Activated CD4-positive, alpha-beta memory T cell treated with anti-CD3 and anti-CD28 coated beads for 36 hours (primary cell): ENCODE results near the gene FAM151A. TPM values are rescaled to one million over a fixed set of nuclear protein-coding genes. Genes with fewer than 3 reads are reported as not detected.

ENCODE experiments used
- CTCF ChIA-PET: fragments of 350-600 bp; sonication (Branson Sonifier 250); formaldehyde crosslinking; loops from one replicate; lab custom pipeline; 2021; ENCODE audit warnings: antibody characterized with exemption, inconsistent platforms; lab: Charles Lee
- POLR2A ChIA-PET: fragments of 350-600 bp; sonication (Branson Sonifier 250); formaldehyde crosslinking; loops from one replicate; lab custom pipeline; 2021; ENCODE audit warnings: antibody characterized with exemption; lab: Charles Lee
- DNase-seq: peaks from one replicate; pipeline ENCODE4 v3.0.0-alpha.2; 2020
- H3K27ac Mint-ChIP-seq: one replicate; pipeline ENCODE4 v1.8.0; 2021; ENCODE audit warnings: mixed read lengths
- H3K27me3 Mint-ChIP-seq: one replicate; pipeline ENCODE4 v1.8.0; 2021; ENCODE audit warnings: mixed read lengths
- H3K36me3 Mint-ChIP-seq: one replicate; pipeline ENCODE4 v1.8.0; 2021; ENCODE audit warnings: mixed read lengths
- H3K4me1 Mint-ChIP-seq: one replicate; pipeline ENCODE4 v1.8.0; 2021; ENCODE audit warnings: low read depth, mixed read lengths
- H3K4me3 Mint-ChIP-seq: one replicate; pipeline ENCODE4 v1.8.0; 2021; ENCODE audit warnings: mild to moderate bottlenecking, mixed read lengths
- H3K9me3 Mint-ChIP-seq: one replicate; pipeline ENCODE4 v1.8.0; 2021; ENCODE audit warnings: mixed read lengths
- intact Hi-C: fragments of 100-400 bp; cut with micrococcal nuclease; formaldehyde crosslinking; loops from one replicate; pipeline ENCODE4 v1.15.1; 2023
- total RNA-seq, 2 experiments: library from RNA; stranded (reverse); gene quantifications; one replicate each; pipeline ENCODE4 v1.2.3, GENCODE V29; 2021

Gene FAM151A
- total RNA-seq, result not detected

DNA sequence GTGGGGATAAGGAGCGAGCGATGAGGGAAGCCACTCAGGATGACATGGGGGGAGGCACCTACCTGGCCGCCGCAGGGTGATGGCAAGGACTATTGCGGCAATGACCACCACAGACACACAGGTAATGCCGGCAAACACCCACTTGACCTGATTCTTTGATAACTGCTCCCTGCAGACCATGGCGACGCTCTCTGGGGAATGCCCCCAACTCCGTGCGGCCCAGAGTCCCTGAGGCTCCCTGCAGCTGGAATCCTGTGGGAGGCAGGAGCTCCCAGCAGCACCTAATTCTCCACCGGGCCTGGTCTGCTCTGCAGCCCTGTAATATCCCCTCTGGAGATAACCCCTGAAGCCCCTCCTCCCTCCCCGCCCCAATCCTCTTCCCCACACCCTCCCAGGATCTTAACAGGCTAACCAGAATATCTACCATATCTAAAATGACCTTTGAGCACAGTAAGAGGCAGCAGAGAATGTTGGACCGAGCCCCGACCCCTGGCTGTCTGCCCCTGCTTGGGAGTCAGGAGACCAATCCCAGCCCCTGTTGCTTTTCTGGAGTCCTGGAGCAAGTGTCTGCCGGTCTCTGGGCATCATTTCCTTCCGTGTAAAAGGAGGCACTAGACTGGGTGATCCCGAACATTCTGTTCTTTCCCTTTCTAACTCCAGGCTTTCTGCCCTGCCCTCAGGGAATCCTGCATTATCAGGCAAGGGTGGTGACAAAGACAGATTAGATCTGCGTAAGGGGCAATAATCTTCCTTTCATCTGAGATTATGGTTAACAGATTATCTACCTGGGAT, at the start of gene FAM151A:
Gene FAM151A, minus strand, starts transcription at position 310 of the 792 bp plus-strand sequence. Its CDS starts 130 bp downstream, at position 180.
- Mint-ChIP-seq H3K36me3 (no peaks in the 10 kb centered on the region), H3K4me1 (no peaks in the 10 kb centered on the region), H3K9me3 (no peaks in the 10 kb centered on the region), H3K27ac (no peak within 1 kb of the TSS), H3K27me3 (peaks cover 2% of the 10 kb centered on the region), H3K4me3 (no peak within 1 kb of the TSS)
- ChIA-PET POLR2A (no interaction called here), CTCF (no interaction called here)
- DNase-seq, result no peak
- intact Hi-C loops, result no loop called here

DNA sequence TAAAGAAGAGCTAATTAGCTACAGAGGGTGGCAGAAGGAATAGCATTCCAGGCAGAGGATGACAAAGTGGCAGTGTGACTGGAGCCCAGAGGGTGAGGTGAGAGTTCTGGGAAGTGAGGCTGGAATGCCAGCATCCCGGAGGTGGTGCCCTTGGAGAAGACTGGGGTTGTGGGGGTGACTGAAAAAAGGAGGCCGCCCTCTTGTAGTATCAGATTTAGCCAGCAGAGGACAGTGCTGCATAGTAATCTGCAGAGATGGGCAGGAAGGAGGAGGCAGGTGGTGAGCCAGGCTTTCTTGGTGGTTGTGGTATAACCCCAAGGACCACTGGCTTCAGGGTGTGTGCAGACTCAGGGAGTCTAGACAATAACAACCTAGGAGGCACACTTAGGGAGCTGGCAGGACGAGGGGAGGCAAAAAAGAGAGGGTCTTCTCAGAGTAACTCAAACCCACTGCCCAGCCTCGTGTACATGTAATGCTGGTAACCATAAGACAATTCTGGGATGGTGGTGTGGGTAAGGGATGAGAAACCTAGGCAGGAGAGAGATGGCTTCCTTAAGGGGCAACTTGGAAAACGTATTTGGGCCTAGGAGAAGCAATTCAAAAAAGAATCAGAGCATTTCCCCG, 48.8 kb upstream of the FAM151A start:
- Mint-ChIP-seq H3K27me3 (peaks cover 5% of the 10 kb centered on the region), H3K36me3 (no peaks in the 10 kb centered on the region), H3K9me3 (no peaks in the 10 kb centered on the region), H3K4me1 (peaks cover 4% of the 10 kb centered on the region), H3K27ac (no peak overlapping the region), H3K4me3 (no peak overlapping the region)
- intact Hi-C loops, result loop anchor here (1.0 kb wide), 1 partner anchor 138 kb away; no protein-coding TSS in a partner anchor
- CTCF ChIA-PET, result interaction anchor here (0.7 to 5.4 kb wide), 15 partner anchors 9 to 176 kb away, joined by 3 to 28 read pairs (median 5); partner anchors contain the start of genes TTC22 and TTC4
- POLR2A ChIA-PET, result no interaction called here
- DNase-seq, result peak; percentile 84

DNA sequence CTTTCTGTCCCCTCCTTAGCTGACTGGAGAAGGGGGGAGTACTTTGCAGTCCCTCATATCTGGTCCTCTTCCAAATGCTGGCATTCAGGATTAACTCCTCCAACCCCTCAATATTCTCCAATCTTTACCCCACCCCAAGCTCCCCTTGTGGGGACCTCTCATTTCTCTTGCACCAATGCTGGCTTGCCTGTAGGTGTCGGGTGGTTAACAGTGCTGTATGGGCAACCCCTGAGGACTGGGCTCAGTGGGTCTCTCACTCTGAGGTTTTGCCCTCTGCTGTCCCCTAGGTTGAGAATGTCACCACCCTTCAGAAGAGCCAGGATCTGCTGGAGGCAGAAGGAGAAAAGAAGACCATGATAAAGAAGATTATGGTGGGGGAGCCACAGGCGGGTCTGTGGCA, 45.2 kb upstream of the FAM151A start:
- intact Hi-C loops, result no loop called here
- Mint-ChIP-seq H3K4me1 (peaks cover 4% of the 10 kb centered on the region), H3K9me3 (no peaks in the 10 kb centered on the region), H3K27ac (no peak overlapping the region), H3K27me3 (peaks cover 3% of the 10 kb centered on the region), H3K4me3 (no peak overlapping the region), H3K36me3 (no peaks in the 10 kb centered on the region)
- DNase-seq, result no peak
- CTCF ChIA-PET, result interaction anchor here (0.6 to 1.8 kb wide), 4 partner anchors 133 to 479 kb away, joined by 4 to 7 read pairs (median 6); partner anchors contain the start of gene TTC22
- POLR2A ChIA-PET, result no interaction called here

GRCh38 chr1:54667797-54668196, 44.5 kb upstream of the FAM151A start:
- ChIA-PET CTCF (interaction anchor here (1.0 to 1.8 kb wide), 4 partner anchors 124 to 144 kb away, joined by 3 to 7 read pairs (median 6); partner anchors contain the start of gene TTC22), POLR2A (no interaction called here)
- Mint-ChIP-seq H3K4me3 (no peak overlapping the region), H3K9me3 (no peaks in the 10 kb centered on the region), H3K27me3 (no peaks in the 10 kb centered on the region), H3K36me3 (no peaks in the 10 kb centered on the region), H3K27ac (no peak overlapping the region), H3K4me1 (peaks cover 4% of the 10 kb centered on the region)
- no peak for DNase-seq
- intact Hi-C loops, result no loop called here

DNA sequence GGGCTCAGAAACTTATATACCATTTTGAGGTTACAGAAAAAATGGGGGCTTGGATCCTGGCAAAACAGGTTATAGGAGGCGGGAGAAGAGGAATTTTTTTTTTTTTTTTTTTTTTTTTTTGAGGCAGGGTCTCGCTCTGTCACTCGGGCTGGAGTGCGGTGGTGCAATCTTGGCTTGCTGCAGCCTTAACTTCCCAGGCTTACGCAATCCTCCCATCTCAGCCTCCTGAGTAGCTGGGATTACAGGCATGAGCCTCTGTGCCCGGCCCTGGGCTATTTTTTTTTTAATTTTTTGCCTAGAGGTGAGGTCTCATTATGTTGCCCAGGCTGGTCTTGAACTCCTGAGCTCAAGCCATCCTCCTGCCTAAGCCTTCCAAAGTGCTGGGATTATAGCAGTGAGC, 43.0 kb upstream of the FAM151A start:
- no peaks in the 10 kb centered on the region for H3K4me1 Mint-ChIP-seq
- intact Hi-C loops, result no loop called here
- CTCF ChIA-PET, result no interaction called here
- no peak for DNase-seq
- H3K27me3 Mint-ChIP-seq, result no peaks in the 10 kb centered on the region
- H3K9me3 Mint-ChIP-seq, result no peaks in the 10 kb centered on the region
- no peak overlapping the region for H3K27ac Mint-ChIP-seq
- H3K36me3 Mint-ChIP-seq, result no peaks in the 10 kb centered on the region
- H3K4me3 Mint-ChIP-seq, result no peak overlapping the region
- POLR2A ChIA-PET, result no interaction called here

DNA sequence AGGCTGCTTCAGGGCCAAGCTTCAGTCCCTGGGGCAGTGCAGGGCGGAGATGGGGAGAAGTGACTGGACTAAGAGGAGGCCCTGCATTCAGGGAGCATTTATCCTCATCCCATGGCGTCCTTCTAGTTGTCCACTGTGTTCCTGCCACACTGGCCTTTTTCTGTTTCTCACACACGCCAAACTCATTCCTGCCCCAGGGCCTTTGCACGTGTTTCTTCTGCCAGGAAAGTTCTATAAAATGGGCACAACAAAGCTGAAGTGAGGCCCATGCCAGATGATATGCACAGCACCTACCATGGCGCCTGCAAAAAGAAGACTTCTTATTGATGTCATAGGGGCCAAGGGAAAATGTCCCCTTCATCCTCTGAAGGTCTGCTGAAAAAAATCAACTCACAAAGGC, 42.5 kb upstream of the FAM151A start:
- DNase-seq, result no peak
- Mint-ChIP-seq H3K27me3 (no peaks in the 10 kb centered on the region), H3K36me3 (no peaks in the 10 kb centered on the region), H3K4me3 (no peak overlapping the region), H3K27ac (no peak overlapping the region), H3K4me1 (no peaks in the 10 kb centered on the region), H3K9me3 (no peaks in the 10 kb centered on the region)
- POLR2A ChIA-PET, result no interaction called here
- CTCF ChIA-PET, result interaction anchor here (1.0 to 1.3 kb wide), 2 partner anchors 55 to 144 kb away, joined by 3 read pairs; no protein-coding TSS in a partner anchor
- intact Hi-C loops, result no loop called here

GRCh38 chr1:54664364-54664763, 41.0 kb upstream of the FAM151A start:
- Mint-ChIP-seq H3K27ac (no peak overlapping the region), H3K4me3 (no peak overlapping the region), H3K9me3 (no peaks in the 10 kb centered on the region), H3K36me3 (peaks cover 3% of the 10 kb centered on the region), H3K27me3 (peaks cover 4% of the 10 kb centered on the region), H3K4me1 (no peaks in the 10 kb centered on the region)
- ChIA-PET CTCF (interaction anchor here (1.0 to 1.4 kb wide), 3 partner anchors 137 to 145 kb away, joined by 3 to 5 read pairs (median 3); partner anchors contain the start of gene TTC22), POLR2A (no interaction called here)
- DNase-seq, result no peak
- intact Hi-C loops, result no loop called here

- peaks cover 3% of the 10 kb centered on the region for H3K36me3 Mint-ChIP-seq
- CTCF ChIA-PET, result interaction anchor here (0.5 to 1.4 kb wide), 4 partner anchors 128 to 244 kb away, joined by 3 to 5 read pairs (median 3); partner anchors contain the start of gene TTC22
- POLR2A ChIA-PET, result no interaction called here
These were observed 40.4 kb upstream of the FAM151A start for GRCh38 chr1:54663725-54664124.

GRCh38 chr1:54658164-54658913, 35.0 kb upstream of the FAM151A start:
- CTCF ChIA-PET, result no interaction called here
- H3K9me3 Mint-ChIP-seq, result peaks cover 10% of the 10 kb centered on the region
- peaks cover 4% of the 10 kb centered on the region for H3K27me3 Mint-ChIP-seq
- H3K4me1 Mint-ChIP-seq, result no peaks in the 10 kb centered on the region
- intact Hi-C loops, result no loop called here
- POLR2A ChIA-PET, result no interaction called here
- no peak overlapping the region for H3K27ac Mint-ChIP-seq
- H3K4me3 Mint-ChIP-seq, result no peak overlapping the region
- peaks cover 3% of the 10 kb centered on the region for H3K36me3 Mint-ChIP-seq
- no peak for DNase-seq

More at GRCh38 chr1:54663725-54664124, 40.4 kb upstream of the FAM151A start:
- H3K4me1 Mint-ChIP-seq, result no peaks in the 10 kb centered on the region
- peaks cover 4% of the 10 kb centered on the region for H3K27me3 Mint-ChIP-seq
- no peak overlapping the region for H3K27ac Mint-ChIP-seq
- intact Hi-C loops, result no loop called here
- DNase-seq, result no peak
- H3K9me3 Mint-ChIP-seq, result peaks cover under 1% of the 10 kb centered on the region
- no peak overlapping the region for H3K4me3 Mint-ChIP-seq

- Mint-ChIP-seq H3K36me3 (no peaks in the 10 kb centered on the region), H3K27ac (no peak overlapping the region), H3K27me3 (peaks cover 9% of the 10 kb centered on the region), H3K4me3 (no peak overlapping the region), H3K9me3 (peaks cover 3% of the 10 kb centered on the region), H3K4me1 (no peaks in the 10 kb centered on the region)
- POLR2A ChIA-PET, result no interaction called here
- CTCF ChIA-PET, result no interaction called here
- intact Hi-C loops, result no loop called here
- DNase-seq, result no peak
These were observed 29.7 kb upstream of the FAM151A start for GRCh38 chr1:54653036-54653435.

GRCh38 chr1:54652168-54652567, 28.8 kb upstream of the FAM151A start:
- POLR2A ChIA-PET, result no interaction called here
- H3K9me3 Mint-ChIP-seq, result no peaks in the 10 kb centered on the region
- H3K4me1 Mint-ChIP-seq, result no peaks in the 10 kb centered on the region
- intact Hi-C loops, result no loop called here
- H3K36me3 Mint-ChIP-seq, result no peaks in the 10 kb centered on the region
- no peak overlapping the region for H3K27ac Mint-ChIP-seq
- DNase-seq, result no peak
- H3K4me3 Mint-ChIP-seq, result no peak overlapping the region
- peaks cover 9% of the 10 kb centered on the region for H3K27me3 Mint-ChIP-seq
- CTCF ChIA-PET, result no interaction called here

- intact Hi-C loops, result no loop called here
- CTCF ChIA-PET, result no interaction called here
- no peak for DNase-seq
- H3K27me3 Mint-ChIP-seq, result peaks cover 9% of the 10 kb centered on the region
- no peak overlapping the region for H3K27ac Mint-ChIP-seq
- no peaks in the 10 kb centered on the region for H3K36me3 Mint-ChIP-seq
- no peaks in the 10 kb centered on the region for H3K9me3 Mint-ChIP-seq
- POLR2A ChIA-PET, result no interaction called here
- no peak overlapping the region for H3K4me3 Mint-ChIP-seq
- H3K4me1 Mint-ChIP-seq, result no peaks in the 10 kb centered on the region
These were observed 28.3 kb upstream of the FAM151A start for GRCh38 chr1:54651608-54652007.
